ENCODE measurements around the gene TIFAB.

GRCh38 chr5:135444360-135444759, 7.8 kb downstream of the TIFAB start:
- TF ChIP-seq, protein P1, sequence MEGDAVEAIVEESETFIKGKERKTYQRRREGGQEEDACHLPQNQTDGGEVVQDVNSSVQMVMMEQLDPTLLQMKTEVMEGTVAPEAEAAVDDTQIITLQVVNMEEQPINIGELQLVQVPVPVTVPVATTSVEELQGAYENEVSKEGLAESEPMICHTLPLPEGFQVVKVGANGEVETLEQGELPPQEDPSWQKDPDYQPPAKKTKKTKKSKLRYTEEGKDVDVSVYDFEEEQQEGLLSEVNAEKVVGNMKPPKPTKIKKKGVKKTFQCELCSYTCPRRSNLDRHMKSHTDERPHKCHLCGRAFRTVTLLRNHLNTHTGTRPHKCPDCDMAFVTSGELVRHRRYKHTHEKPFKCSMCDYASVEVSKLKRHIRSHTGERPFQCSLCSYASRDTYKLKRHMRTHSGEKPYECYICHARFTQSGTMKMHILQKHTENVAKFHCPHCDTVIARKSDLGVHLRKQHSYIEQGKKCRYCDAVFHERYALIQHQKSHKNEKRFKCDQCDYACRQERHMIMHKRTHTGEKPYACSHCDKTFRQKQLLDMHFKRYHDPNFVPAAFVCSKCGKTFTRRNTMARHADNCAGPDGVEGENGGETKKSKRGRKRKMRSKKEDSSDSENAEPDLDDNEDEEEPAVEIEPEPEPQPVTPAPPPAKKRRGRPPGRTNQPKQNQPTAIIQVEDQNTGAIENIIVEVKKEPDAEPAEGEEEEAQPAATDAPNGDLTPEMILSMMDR (IDR thresholded peaks at IDR 0.05), result no peak
- TF ChIP-seq ZFX (IDR thresholded peaks at IDR 0.05; ENCODE audit: borderline replicate concordance), result no peak

Measured in 22Rv1 (cell line).